Measurements from ENCODE around the gene THADA.

DNA sequence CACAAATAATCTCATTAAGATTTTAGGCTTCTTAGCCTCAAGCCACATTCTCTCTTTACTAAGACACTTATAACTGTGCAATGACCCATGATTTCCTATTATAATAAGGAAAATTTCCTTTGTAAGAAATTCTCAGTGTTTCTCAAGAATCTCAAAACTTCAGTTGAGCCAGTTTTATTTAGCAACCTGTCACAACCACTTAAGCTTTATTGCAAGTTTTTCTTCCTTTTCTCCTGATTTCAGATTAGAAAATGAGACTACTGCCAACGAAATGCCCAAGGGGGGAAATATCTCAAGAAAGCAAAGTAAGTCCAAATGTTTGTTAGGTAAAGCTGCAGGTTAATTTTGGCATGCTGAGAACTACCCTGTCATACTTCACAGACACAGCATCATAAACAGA lies 178.5 kb downstream of the THADA start:
- TF ChIP-seq CTCF (IDR thresholded peaks at IDR 0.05) (no peak), POLR2A (IDR thresholded peaks at IDR 0.05) (no peak)
